ENCODE measurements around the gene TBX3.

Gene TBX3

GRCh38 chr12:114671443-114672411 lies 12.2 kb downstream of the TBX3 start:
- DNase-seq = no peak
- in situ Hi-C loops (cut with MboI; ENCODE audit: low pct_unique_long_range_greater_than_20kb, low sequenced_read_pairs) = loop anchor here (25.0 kb wide), 2 partner anchors 1066 to 1241 kb away; no protein-coding TSS in a partner anchor

- in situ Hi-C loops (cut with MboI; ENCODE audit: low pct_unique_long_range_greater_than_20kb, low sequenced_read_pairs) = loop anchor here (25.0 kb wide), 2 partner anchors 1066 to 1241 kb away; no protein-coding TSS in a partner anchor
These were observed 12.9 kb downstream of the TBX3 start for GRCh38 chr12:114671066-114671442.

GRCh38 chr12:114670291-114670980 lies 13.5 kb downstream of the TBX3 start:
- no peak for DNase-seq
- in situ Hi-C loops (cut with MboI; ENCODE audit: low pct_unique_long_range_greater_than_20kb, low sequenced_read_pairs) = loop anchor here (25.0 kb wide), 2 partner anchors 1067 to 1242 kb away; no protein-coding TSS in a partner anchor

More at GRCh38 chr12:114671066-114671442, 12.9 kb downstream of the TBX3 start:
- DNase-seq = no peak

GRCh38 chr12:114669401-114670290 lies 14.3 kb downstream of the TBX3 start:
- no peak for DNase-seq
- in situ Hi-C loops (cut with MboI; ENCODE audit: low pct_unique_long_range_greater_than_20kb, low sequenced_read_pairs) = loop anchor here (25.0 kb wide), 2 partner anchors 1068 to 1243 kb away; no protein-coding TSS in a partner anchor

GRCh38 chr12:114668886-114669288 lies 15.1 kb downstream of the TBX3 start:
- in situ Hi-C loops (cut with MboI; ENCODE audit: low pct_unique_long_range_greater_than_20kb, low sequenced_read_pairs) = loop anchor here (25.0 kb wide), 2 partner anchors 1068 to 1243 kb away; no protein-coding TSS in a partner anchor
- DNase-seq = no peak

GRCh38 chr12:114668151-114668885 lies 15.7 kb downstream of the TBX3 start:
- in situ Hi-C loops (cut with MboI; ENCODE audit: low pct_unique_long_range_greater_than_20kb, low sequenced_read_pairs) = loop anchor here (25.0 kb wide), 2 partner anchors 1069 to 1244 kb away; no protein-coding TSS in a partner anchor

GRCh38 chr12:114667669-114668150 lies 16.3 kb downstream of the TBX3 start:
- DNase-seq = no peak
- in situ Hi-C loops (cut with MboI; ENCODE audit: low pct_unique_long_range_greater_than_20kb, low sequenced_read_pairs) = loop anchor here (25.0 kb wide), 2 partner anchors 1070 to 1245 kb away; no protein-coding TSS in a partner anchor

More at GRCh38 chr12:114668151-114668885, 15.7 kb downstream of the TBX3 start:
- peak; percentile 75 for DNase-seq

GRCh38 chr12:114666746-114667668 lies 17.0 kb downstream of the TBX3 start:
- in situ Hi-C loops (cut with MboI; ENCODE audit: low pct_unique_long_range_greater_than_20kb, low sequenced_read_pairs) = loop anchor here (25.0 kb wide), 2 partner anchors 1070 to 1245 kb away; no protein-coding TSS in a partner anchor
- no peak for DNase-seq

- DNase-seq = no peak
- in situ Hi-C loops (cut with MboI; ENCODE audit: low pct_unique_long_range_greater_than_20kb, low sequenced_read_pairs) = loop anchor here (25.0 kb wide), 2 partner anchors 1072 to 1247 kb away; no protein-coding TSS in a partner anchor
These were observed 18.3 kb downstream of the TBX3 start for GRCh38 chr12:114665411-114666260.

- no peak for DNase-seq
- in situ Hi-C loops (cut with MboI; ENCODE audit: low pct_unique_long_range_greater_than_20kb, low sequenced_read_pairs) = loop anchor here (25.0 kb wide), 2 partner anchors 1073 to 1248 kb away; no protein-coding TSS in a partner anchor
These were observed 19.2 kb downstream of the TBX3 start for GRCh38 chr12:114664651-114665320.

GRCh38 chr12:114662512-114663177 lies 21.3 kb downstream of the TBX3 start:
- DNase-seq = peak; percentile 71
- in situ Hi-C loops (cut with MboI; ENCODE audit: low pct_unique_long_range_greater_than_20kb, low sequenced_read_pairs) = loop anchor here (25.0 kb wide), 2 partner anchors 1075 to 1250 kb away; no protein-coding TSS in a partner anchor

GRCh38 chr12:114661245-114661644 lies 22.7 kb downstream of the TBX3 start:
- no peak for DNase-seq
- in situ Hi-C loops (cut with MboI; ENCODE audit: low pct_unique_long_range_greater_than_20kb, low sequenced_read_pairs) = loop anchor here (25.0 kb wide), 2 partner anchors 1076 to 1251 kb away; no protein-coding TSS in a partner anchor

- in situ Hi-C loops (cut with MboI; ENCODE audit: low pct_unique_long_range_greater_than_20kb, low sequenced_read_pairs) = loop anchor here (25.0 kb wide), 2 partner anchors 1078 to 1253 kb away; no protein-coding TSS in a partner anchor
- no peak for DNase-seq
These were observed 24.9 kb downstream of the TBX3 start for GRCh38 chr12:114659084-114659483.

- in situ Hi-C loops (cut with MboI; ENCODE audit: low pct_unique_long_range_greater_than_20kb, low sequenced_read_pairs) = loop anchor here (25.0 kb wide), 2 partner anchors 1079 to 1254 kb away; no protein-coding TSS in a partner anchor
- no peak for DNase-seq
These were observed 26.0 kb downstream of the TBX3 start for GRCh38 chr12:114658002-114658441.
